Sigmoid colon (tissue), 3 donors: ENCODE results near the gene NAA40.

Experiments used
- CTCF ChIP-seq, 4 experiments: fragments of 450-650 bp in 3 of 4; fragments of 200-600 bp in 1 of 4; IDR thresholded peaks; one replicate each; pipeline ENCODE4 v1.5.1; 2016 to 2019; ENCODE audit warnings: antibody characterized with exemption in 4 of 4, mild to moderate bottlenecking in 3 of 4, moderate library complexity in 2 of 4
- POLR2A ChIP-seq, 2 donors: fragments of 450-650 bp; IDR thresholded peaks; one replicate each; pipeline ENCODE4 v1.6.1; 2016; ENCODE audit warnings: antibody characterized with exemption in 2 of 2, mild to moderate bottlenecking in 2 of 2, moderate library complexity in 2 of 2

GRCh38 chr11:64001484-64002420 is 63.0 kb downstream of the NAA40 start:
- no peak for TF ChIP-seq CTCF (IDR thresholded peaks at IDR 0.05)
- no peak for TF ChIP-seq POLR2A (IDR thresholded peaks at IDR 0.05)
